Stimulated activated CD4-positive, alpha-beta T cell treated with anti-CD3 and anti-CD28 coated beads, Interleukin-12 subunit alpha, Interleukin-12 subunit beta, amount 100 ng/mL, for 4 hours (primary cell): ENCODE results near the gene P2RY11.

Source experiments
- DNase-seq: peaks from one replicate; pipeline ENCODE4 v3.0.0-alpha.2; 2020

The P2RY11 gene, protein sequence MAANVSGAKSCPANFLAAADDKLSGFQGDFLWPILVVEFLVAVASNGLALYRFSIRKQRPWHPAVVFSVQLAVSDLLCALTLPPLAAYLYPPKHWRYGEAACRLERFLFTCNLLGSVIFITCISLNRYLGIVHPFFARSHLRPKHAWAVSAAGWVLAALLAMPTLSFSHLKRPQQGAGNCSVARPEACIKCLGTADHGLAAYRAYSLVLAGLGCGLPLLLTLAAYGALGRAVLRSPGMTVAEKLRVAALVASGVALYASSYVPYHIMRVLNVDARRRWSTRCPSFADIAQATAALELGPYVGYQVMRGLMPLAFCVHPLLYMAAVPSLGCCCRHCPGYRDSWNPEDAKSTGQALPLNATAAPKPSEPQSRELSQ

DNA sequence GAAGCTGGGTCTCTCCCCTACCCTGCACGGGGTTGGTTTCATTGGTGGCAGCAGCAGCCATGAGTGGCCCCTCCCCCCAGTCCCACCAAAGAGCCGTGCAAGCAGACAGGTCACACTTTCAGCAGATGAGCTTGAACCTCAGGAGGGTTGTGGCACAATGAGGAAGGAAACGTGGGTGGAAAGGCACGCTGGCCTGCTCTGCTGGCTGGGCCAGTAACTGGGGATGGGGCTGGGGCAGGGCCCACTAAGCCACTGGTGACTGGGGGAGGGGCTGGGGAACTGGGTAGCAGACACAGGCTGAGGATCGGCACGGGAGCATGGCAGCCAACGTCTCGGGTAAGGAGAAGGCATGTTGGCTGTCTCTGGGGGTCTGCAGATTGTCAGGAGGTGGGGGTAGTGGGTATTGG lies at the start of gene P2RY11:
Gene P2RY11 (plus strand): TSS at position 289 of the 407 bp plus-strand sequence. CDS start 29 bp downstream, at position 318.
- DNase-seq = no peak

DNA sequence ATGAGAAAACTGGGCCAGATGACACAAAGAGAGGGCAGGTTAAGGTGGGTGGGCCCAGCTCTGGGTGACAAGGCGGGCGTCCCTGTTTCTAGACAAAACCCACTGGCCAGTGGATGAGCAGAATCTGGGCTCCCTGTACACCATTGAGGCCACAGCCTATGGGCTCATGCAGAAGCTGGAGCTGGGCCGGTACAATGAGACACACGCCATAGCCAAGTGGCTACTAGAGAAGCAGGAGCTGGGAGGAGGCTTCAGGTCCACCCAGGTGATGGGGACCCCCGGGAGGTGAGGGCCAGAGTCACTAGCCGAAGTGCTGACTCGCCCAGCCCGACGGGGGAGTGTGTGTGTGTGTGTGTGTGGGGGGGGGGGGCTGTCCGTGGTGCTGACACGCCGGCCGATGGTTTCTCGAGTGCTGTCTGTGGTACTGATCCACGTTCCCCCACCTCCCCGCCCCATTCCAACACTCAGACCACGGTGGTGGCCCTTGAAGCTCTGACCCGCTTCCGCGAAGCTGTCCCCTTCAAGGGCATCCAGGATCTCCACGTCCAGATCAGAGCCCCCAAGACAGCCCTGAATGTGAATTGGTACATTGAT lies 49.7 kb upstream of the P2RY11 start:
- no peak for DNase-seq

- no peak for DNase-seq
Observed at GRCh38 chr19:10068205-10068604, 43.3 kb upstream of the P2RY11 start.

- DNase-seq = no peak
Observed at GRCh38 chr19:10069046-10069445, 42.4 kb upstream of the P2RY11 start.

DNA sequence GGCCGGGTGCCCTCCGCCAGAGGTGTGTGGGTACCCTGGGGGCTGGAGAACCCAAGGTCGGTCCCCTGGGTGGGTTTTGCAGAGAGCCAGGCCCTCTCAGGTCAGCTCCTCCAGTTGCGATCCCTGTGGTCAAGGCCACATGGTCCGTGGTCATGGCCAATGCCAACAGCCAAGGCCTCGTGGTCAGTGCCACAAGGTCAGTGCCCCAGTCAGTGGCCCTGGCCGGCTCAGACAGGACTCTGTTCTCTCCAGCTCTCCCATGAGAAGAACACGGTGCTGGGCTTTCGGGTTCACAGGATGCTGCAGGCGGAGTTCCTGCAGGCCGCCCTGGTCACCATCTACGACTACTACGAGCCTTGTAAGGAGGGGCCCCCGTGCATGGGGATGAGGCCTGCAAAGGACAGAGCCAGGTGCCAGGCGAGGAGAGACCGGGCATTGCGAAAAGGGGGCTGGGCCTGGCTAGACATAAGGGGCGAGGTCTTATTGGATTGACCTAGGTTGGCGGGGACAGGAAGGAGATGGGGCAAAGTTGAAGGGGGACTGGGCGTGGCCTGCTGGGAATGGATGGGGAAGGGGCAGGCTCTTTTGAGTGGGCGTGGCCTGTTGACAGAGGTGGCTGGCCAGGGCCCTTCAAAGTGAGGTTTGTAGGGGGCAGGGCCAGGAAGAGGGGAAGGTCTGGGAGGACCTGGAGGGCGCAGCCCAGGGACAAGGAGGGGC lies 40.6 kb upstream of the P2RY11 start:
- DNase-seq = no peak

DNA sequence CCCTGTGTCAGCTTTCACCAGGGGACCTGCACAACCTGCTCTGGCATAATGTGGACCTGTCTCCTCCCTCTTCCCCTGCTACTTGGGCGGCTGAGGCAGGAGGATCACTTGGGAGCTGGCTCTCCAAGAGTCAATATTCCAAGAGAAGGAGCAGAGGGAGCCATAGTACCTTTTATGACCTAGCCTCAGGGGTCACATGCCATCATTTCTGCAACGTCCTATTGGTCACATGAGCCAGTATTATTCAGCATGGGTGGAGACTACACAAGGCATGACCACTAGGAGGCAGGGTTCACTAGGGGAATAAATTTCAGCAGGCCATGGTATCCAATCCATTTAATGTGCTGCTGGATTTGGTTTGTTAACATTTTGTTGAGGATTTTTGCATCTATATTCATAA lies 37.3 kb upstream of the P2RY11 start:
- DNase-seq = peak; percentile 34

DNA sequence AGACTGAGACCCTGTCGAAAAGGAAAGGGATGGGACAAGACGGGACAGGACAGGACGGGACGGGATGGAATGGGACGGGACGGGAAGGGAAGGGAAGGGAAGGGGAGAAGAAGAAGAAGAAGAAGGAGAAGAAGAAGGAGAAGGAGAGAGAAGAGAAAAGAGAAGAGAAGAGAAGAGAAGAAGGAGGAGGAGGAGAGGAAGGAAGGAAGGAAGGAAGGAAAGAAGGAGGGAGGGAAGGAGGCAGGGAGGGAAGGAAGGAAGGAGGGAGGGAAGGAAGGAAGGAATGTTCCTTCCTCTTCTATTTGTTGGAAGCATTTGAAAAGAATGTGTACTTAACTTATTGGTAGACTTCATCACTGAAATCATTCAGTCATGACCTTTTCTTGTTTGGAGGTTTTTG lies 35.0 kb upstream of the P2RY11 start:
- DNase-seq = no peak

DNA sequence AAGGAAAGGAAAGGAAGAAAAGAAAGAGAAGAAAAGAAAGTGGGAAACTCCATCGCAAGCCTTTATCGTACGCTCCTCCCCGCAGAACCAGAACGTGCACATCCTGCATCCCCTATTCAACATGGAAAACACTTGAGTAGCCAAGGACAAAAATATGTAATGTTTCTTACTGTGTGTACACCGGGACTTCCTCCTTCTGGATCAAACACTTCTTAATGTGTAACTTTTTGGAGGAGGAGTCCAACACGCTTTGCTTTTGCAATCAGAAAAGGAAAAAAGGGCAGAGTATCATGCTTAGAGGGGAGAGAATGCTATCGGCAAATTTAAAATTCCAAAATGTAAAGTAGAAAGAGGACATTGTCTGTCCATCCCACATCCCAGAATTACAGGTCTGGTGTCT lies 33.2 kb upstream of the P2RY11 start:
- no peak for DNase-seq

GRCh38 chr19:10079031-10079453 lies 32.5 kb upstream of the P2RY11 start:
- no peak for DNase-seq

DNA sequence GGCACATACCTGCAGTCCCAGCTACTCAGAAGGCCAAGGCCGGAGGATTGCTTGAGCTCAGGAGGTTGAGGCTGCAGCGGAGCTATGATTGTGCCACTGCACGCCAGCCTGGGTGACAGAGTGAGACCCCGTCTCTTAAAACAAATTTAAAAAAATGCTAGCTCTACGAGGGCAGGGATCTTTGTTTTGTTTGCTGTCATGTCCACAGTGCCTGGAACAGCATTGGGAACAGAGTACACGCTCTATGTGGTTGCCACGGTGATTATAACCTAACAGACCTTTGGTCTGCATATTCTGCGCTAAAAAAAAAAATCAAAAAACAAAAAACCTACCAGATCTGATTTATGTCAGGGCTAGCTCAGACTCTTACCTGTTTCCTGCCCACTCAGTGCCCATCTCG lies 27.6 kb upstream of the P2RY11 start:
- DNase-seq = no peak

GRCh38 chr19:10084803-10085202 lies 26.7 kb upstream of the P2RY11 start:
- no peak for DNase-seq

- DNase-seq = peak; percentile 79
Observed at GRCh38 chr19:10085641-10086590, 25.6 kb upstream of the P2RY11 start, which contains the start of gene SHFL. TSS of gene SHFL (plus strand) at chr19:10086317. CDS start at chr19:10086428, 111 bp downstream.

DNA sequence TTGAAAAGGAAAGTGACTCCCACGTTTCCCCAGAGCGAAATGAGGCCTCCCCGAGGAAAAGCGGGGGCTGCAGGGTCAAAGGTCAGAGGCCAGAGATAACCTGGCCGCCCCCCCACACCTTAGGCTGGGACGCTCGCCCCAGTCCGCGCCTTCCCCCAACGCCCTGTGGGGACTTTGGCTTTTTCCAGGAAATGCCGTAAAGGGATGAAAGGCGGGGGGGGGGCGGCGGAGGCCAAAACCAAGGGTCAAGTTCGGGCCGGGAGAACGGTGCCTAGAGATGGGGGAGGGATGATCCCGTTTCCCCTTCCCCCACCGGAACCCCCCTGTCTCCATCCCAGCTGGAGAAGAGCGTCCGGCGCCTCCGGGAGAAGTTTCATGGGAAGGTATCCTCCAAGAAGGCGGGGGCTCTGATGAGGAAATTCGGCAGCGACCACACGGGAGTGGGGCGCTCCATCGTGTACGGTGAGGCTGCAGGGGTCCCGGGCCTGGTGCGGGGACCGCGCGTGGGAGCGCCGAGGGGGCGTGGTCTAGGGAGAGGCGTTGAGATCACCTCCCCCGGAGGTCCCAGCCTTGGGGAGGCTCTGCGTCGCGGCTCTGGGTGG lies 24.8 kb upstream of the P2RY11 start:
- peak; percentile 48 for DNase-seq

GRCh38 chr19:10087296-10088061 lies 24.0 kb upstream of the P2RY11 start:
- no peak for DNase-seq

GRCh38 chr19:10088949-10089554 lies 22.4 kb upstream of the P2RY11 start:
- no peak for DNase-seq

GRCh38 chr19:10089801-10090375 lies 21.6 kb upstream of the P2RY11 start:
- DNase-seq = no peak

- DNase-seq = no peak
Observed at GRCh38 chr19:10091370-10091687, 20.2 kb upstream of the P2RY11 start.

- DNase-seq = no peak
Observed at GRCh38 chr19:10091895-10092641, 19.4 kb upstream of the P2RY11 start.

- no peak for DNase-seq
Observed at GRCh38 chr19:10092648-10093294, 18.7 kb upstream of the P2RY11 start.
